GM04504 (cell line): Measurements from ENCODE around the gene HELZ2.

Experiments used
- DNase-seq: peaks from one replicate; pipeline ENCODE4 v3.0.0-alpha.2; 2012; ENCODE audit warnings: low read depth

The HELZ2 gene

GRCh38 chr20:63598479-63599395 lies 24.7 kb upstream of the HELZ2 start:
- no peak for DNase-seq

- DNase-seq, result no peak
Measured at GRCh38 chr20:63597651-63598478, 23.8 kb upstream of the HELZ2 start.

GRCh38 chr20:63596423-63596822 lies 22.4 kb upstream of the HELZ2 start:
- no peak for DNase-seq

- DNase-seq, result no peak
Measured at GRCh38 chr20:63595416-63596127, 21.5 kb upstream of the HELZ2 start.

- peak; percentile 88 for DNase-seq
Measured at GRCh38 chr20:63594043-63594561, 20.1 kb upstream of the HELZ2 start.

GRCh38 chr20:63592661-63593060 lies 18.6 kb upstream of the HELZ2 start:
- DNase-seq, result no peak

GRCh38 chr20:63591786-63592355 lies 17.8 kb upstream of the HELZ2 start:
- no peak for DNase-seq

- DNase-seq, result no peak
Measured at GRCh38 chr20:63591147-63591533, 17.1 kb upstream of the HELZ2 start.

- DNase-seq, result no peak
Measured at GRCh38 chr20:63590218-63591146, 16.4 kb upstream of the HELZ2 start.

- DNase-seq, result no peak
Measured at GRCh38 chr20:63589261-63590217, 15.5 kb upstream of the HELZ2 start.

- no peak for DNase-seq
Measured at GRCh38 chr20:63588641-63589041, 14.6 kb upstream of the HELZ2 start.

GRCh38 chr20:63587776-63588591 lies 13.9 kb upstream of the HELZ2 start:
- DNase-seq, result no peak

- DNase-seq, result no peak
Measured at GRCh38 chr20:63587256-63587655, 13.2 kb upstream of the HELZ2 start.

- no peak for DNase-seq
Measured at GRCh38 chr20:63586797-63587196, 12.8 kb upstream of the HELZ2 start.

GRCh38 chr20:63585616-63586565 lies 11.9 kb upstream of the HELZ2 start:
- no peak for DNase-seq

- no peak for DNase-seq
Measured at GRCh38 chr20:63582382-63583063, 8.5 kb upstream of the HELZ2 start.
